Measurements from ENCODE around the gene NKIRAS2.

GRCh38 chr17:42055027-42055426, 35.1 kb downstream of the NKIRAS2 start:
- TF ChIP-seq ZNF891 (CRISPR knock-in tag; IDR thresholded peaks at IDR 0.05) (no peak), SRF (IDR thresholded peaks at IDR 0.05; ENCODE audit: low read depth, low read length) (no peak)

Measured in HepG2 (cell line).